Iris pigment epithelial cell (primary cell): Measurements from ENCODE around the gene RIC8B.

Experiments used
- DNase-seq: peaks from one replicate; pipeline ENCODE4 v3.0.0-alpha.2; 2011; ENCODE audit warnings: low read depth

Gene RIC8B

GRCh38 chr12:106868982-106869700 is 94.7 kb downstream of the RIC8B start:
- DNase-seq: no peak

GRCh38 chr12:106870116-106870515 is 95.6 kb downstream of the RIC8B start:
- DNase-seq: no peak

- DNase-seq: peak; percentile 56
Measured at GRCh38 chr12:106871477-106871876, 97.0 kb downstream of the RIC8B start.

- no peak for DNase-seq
Measured at GRCh38 chr12:106873983-106874382, 99.5 kb downstream of the RIC8B start.

- DNase-seq: no peak
Measured at GRCh38 chr12:106878804-106879203, 104.3 kb downstream of the RIC8B start.

- peak; percentile 24 for DNase-seq
Measured at GRCh38 chr12:106879612-106880011, 105.1 kb downstream of the RIC8B start.

- DNase-seq: peak; percentile 83
Measured at GRCh38 chr12:106883426-106883825, 108.9 kb downstream of the RIC8B start.

GRCh38 chr12:106885026-106885425 is 110.5 kb downstream of the RIC8B start:
- DNase-seq: no peak

- no peak for DNase-seq
Measured at GRCh38 chr12:106885541-106886249, 111.2 kb downstream of the RIC8B start.

- no peak for DNase-seq
Measured at GRCh38 chr12:106886932-106887331, 112.5 kb downstream of the RIC8B start.

GRCh38 chr12:106888348-106888970 is 114.0 kb downstream of the RIC8B start:
- DNase-seq: no peak

GRCh38 chr12:106889326-106889725 is 114.8 kb downstream of the RIC8B start:
- no peak for DNase-seq

GRCh38 chr12:106889950-106890626 is 115.6 kb downstream of the RIC8B start:
- no peak for DNase-seq

GRCh38 chr12:106892075-106892474 is 117.6 kb downstream of the RIC8B start:
- DNase-seq: no peak

GRCh38 chr12:106893451-106893850 is 119.0 kb downstream of the RIC8B start:
- peak; percentile 49 for DNase-seq

GRCh38 chr12:106894774-106895173 is 120.3 kb downstream of the RIC8B start:
- DNase-seq: no peak

GRCh38 chr12:106896603-106897002 is 122.1 kb downstream of the RIC8B start:
- DNase-seq: no peak

GRCh38 chr12:106897082-106897481 is 122.6 kb downstream of the RIC8B start:
- DNase-seq: peak; percentile 32

GRCh38 chr12:106897981-106898901 is 123.8 kb downstream of the RIC8B start:
- no peak for DNase-seq

GRCh38 chr12:106900554-106900953 is 126.1 kb downstream of the RIC8B start:
- DNase-seq: no peak

GRCh38 chr12:106901276-106901675 is 126.8 kb downstream of the RIC8B start:
- DNase-seq: peak; percentile 36
